Neural cell (in vitro differentiated cells): Measurements from ENCODE around the gene ASXL1. TPM values are rescaled to one million over a fixed set of nuclear protein-coding genes. Genes with fewer than 3 reads are reported as not detected.

Experiments used
- H2AFZ ChIP-seq: fragments of 200-600, 300-800 bp; sonication (generic), shearing (Covaris generic); 2 replicates; pipeline ENCODE4 v1.6.0; 2014; ENCODE audit warnings: low read depth, mild to moderate bottlenecking, antibody characterized with exemption, low read length, moderate library complexity
- H3F3A ChIP-seq: fragments of 200-600 bp; shearing (Covaris generic); 2 replicates; pipeline ENCODE4 v1.6.1; 2016; ENCODE audit warnings: mild to moderate bottlenecking, moderate library complexity, mixed read lengths, antibody characterized with exemption, low read length; ENCODE audit not compliant: insufficient read depth, poor library complexity, severe bottlenecking
- H3K27ac ChIP-seq: fragments of 200-600, 300-800 bp; sonication (generic), shearing (Covaris generic); 2 replicates; pipeline ENCODE4 v1.5.1; 2014; ENCODE audit warnings: mild to moderate bottlenecking, low read length, moderate library complexity
- H3K27me3 ChIP-seq: fragments of 300-800, 200-600 bp; sonication (generic), shearing (Covaris generic); 2 replicates; pipeline ENCODE4 v1.6.0; 2014; ENCODE audit warnings: mild to moderate bottlenecking, low read depth, low read length, moderate library complexity; ENCODE audit not compliant: insufficient read depth
- H3K36me3 ChIP-seq: fragments of 300-800, 200-600 bp; sonication (generic), shearing (Covaris generic); 2 replicates; pipeline ENCODE4 v1.5.1; 2014; ENCODE audit warnings: mild to moderate bottlenecking, antibody characterized with exemption, low read length, moderate library complexity; ENCODE audit not compliant: insufficient read depth
- H3K4me2 ChIP-seq: fragments of 300-800, 200-600 bp; sonication (generic), shearing (Covaris generic); 2 replicates; pipeline ENCODE4 v1.6.0; 2014; ENCODE audit warnings: mild to moderate bottlenecking, low read length
- H3K4me3 ChIP-seq: fragments of 300-800, 200-600 bp; sonication (generic), shearing (Covaris generic); 2 replicates; pipeline ENCODE4 v1.5.1; 2014; ENCODE audit warnings: mild to moderate bottlenecking, low read length, moderate library complexity
- H3K79me2 ChIP-seq: fragments of 200-600 bp; shearing (Covaris generic); replicated peaks from 2 replicates; pipeline ENCODE4 v1.6.0; 2014; ENCODE audit warnings: mild to moderate bottlenecking, low read length, moderate library complexity; ENCODE audit not compliant: insufficient read depth
- H3K9ac ChIP-seq: fragments of 300-800, 200-600 bp; sonication (generic), shearing (Covaris generic); 2 replicates; pipeline ENCODE4 v1.6.1; 2016; ENCODE audit warnings: mild to moderate bottlenecking, low read length, mixed read lengths
- H3K9me2 ChIP-seq: fragments of 200-600 bp; shearing (Covaris generic); 2 replicates; pipeline ENCODE4 v1.6.1; 2016; ENCODE audit warnings: mild to moderate bottlenecking, low read length, mixed read lengths; ENCODE audit not compliant: insufficient read depth
- H3K9me3 ChIP-seq: fragments of 200-600, 300-800 bp; sonication (generic), shearing (Covaris generic); 2 replicates; pipeline ENCODE4 v1.6.1; 2016; ENCODE audit warnings: mild to moderate bottlenecking, mixed run types, low read length, moderate library complexity, mixed read lengths
- H4K20me1 ChIP-seq: fragments of 200-600 bp; shearing (Covaris generic); 2 replicates; pipeline ENCODE4 v1.6.1; 2016; ENCODE audit warnings: mild to moderate bottlenecking, mixed run types; ENCODE audit not compliant: insufficient read depth
- CTCF ChIP-seq: fragments of 450-650 bp; IDR thresholded peaks from 2 replicates; pipeline ENCODE4 v1.5.1; 2014; ENCODE audit warnings: antibody characterized with exemption, mild to moderate bottlenecking, moderate library complexity; ENCODE audit not compliant: poor library complexity, severe bottlenecking
- EP300 ChIP-seq: fragments of 450-650 bp; conservative IDR thresholded peaks from 2 replicates; pipeline ENCODE4 v1.6.1; 2014; ENCODE audit warnings: antibody characterized with exemption, mild to moderate bottlenecking, moderate library complexity; ENCODE audit not compliant: poor library complexity, severe bottlenecking
- EZH2 ChIP-seq: fragments of 200-600, 300-800 bp; shearing (Covaris generic), sonication (generic); IDR thresholded peaks from 2 replicates; pipeline ENCODE4 v1.6.1; 2014; ENCODE audit warnings: antibody characterized with exemption, low read length, borderline replicate concordance, mild to moderate bottlenecking; ENCODE audit not compliant: insufficient read depth, poor library complexity, severe bottlenecking
- MXI1 ChIP-seq: fragments of 450-650 bp; conservative IDR thresholded peaks from 2 replicates; pipeline ENCODE4 v1.6.1; 2014; ENCODE audit warnings: antibody characterized with exemption, mild to moderate bottlenecking; ENCODE audit not compliant: poor library complexity, severe bottlenecking
- POLR2AphosphoS5 ChIP-seq: IDR thresholded peaks from 2 replicates; pipeline ENCODE4 v1.6.1; 2012
- RAD21 ChIP-seq: fragments of 450-650 bp; conservative IDR thresholded peaks from 2 replicates; pipeline ENCODE4 v1.6.1; 2014; ENCODE audit warnings: antibody characterized with exemption, mild to moderate bottlenecking, moderate library complexity
- REST ChIP-seq: IDR thresholded peaks from 2 replicates; pipeline ENCODE4 v1.6.1; 2012; ENCODE audit warnings: borderline replicate concordance
- SMC3 ChIP-seq: fragments of 450-650 bp; conservative IDR thresholded peaks from 2 replicates; pipeline ENCODE4 v1.6.1; 2014; ENCODE audit warnings: antibody characterized with exemption, mild to moderate bottlenecking, moderate library complexity; ENCODE audit not compliant: poor library complexity
- TAF1 ChIP-seq: IDR thresholded peaks from 2 replicates; pipeline ENCODE4 v1.6.1; 2012; ENCODE audit warnings: low read depth
- polyA plus RNA-seq: library from polyadenylated mRNA; depleted of rRNA; stranded (reverse); fragments of >200 nt; gene quantifications from 2 replicates; pipeline ENCODE4 v1.2.3, GENCODE V29; 2014

ASXL1 gene
- polyA plus RNA-seq, 1 donor from 2014 or later, result 45.9 TPM

- Histone ChIP-seq H3K9me2 (no peaks in the 10 kb centered on the region), H3K4me2 (no peak overlapping the region), H3K4me3 (no peak overlapping the region), H3K27ac (no peak overlapping the region), H3F3A (no peaks in the 10 kb centered on the region), H3K36me3 (peaks cover 20% of the 10 kb centered on the region), H3K79me2 (no peaks in the 10 kb centered on the region), H4K20me1 (no peaks in the 10 kb centered on the region), H2AFZ (no peak overlapping the region), H3K9me3 (no peaks in the 10 kb centered on the region), H3K9ac (no peak overlapping the region), H3K27me3 (no peaks in the 10 kb centered on the region)
- TF ChIP-seq SMC3 (no peak), MXI1 (no peak), TAF1 (no peak), RAD21 (no peak), POLR2AphosphoS5 (no peak), CTCF (no peak), EP300 (no peak), REST (no peak), EZH2 (no peak)
Observed at GRCh38 chr20:32437391-32438074, 79.4 kb downstream of the ASXL1 start.

GRCh38 chr20:32438331-32438858, 80.3 kb downstream of the ASXL1 start:
- Histone ChIP-seq H3K4me2 (no peak overlapping the region), H3K9ac (no peak overlapping the region), H3K9me3 (no peaks in the 10 kb centered on the region), H3K9me2 (no peaks in the 10 kb centered on the region), H3K79me2 (no peaks in the 10 kb centered on the region), H2AFZ (no peak overlapping the region), H3K36me3 (peaks cover 18% of the 10 kb centered on the region), H3K27me3 (no peaks in the 10 kb centered on the region), H3K27ac (no peak overlapping the region), H3K4me3 (no peak overlapping the region), H4K20me1 (no peaks in the 10 kb centered on the region), H3F3A (no peaks in the 10 kb centered on the region)
- TF ChIP-seq POLR2AphosphoS5 (no peak), EZH2 (no peak), REST (no peak), MXI1 (no peak), TAF1 (no peak), RAD21 (no peak), SMC3 (no peak), CTCF (no peak), EP300 (no peak)
